ENCODE results near the gene NCMAP. TPM values are rescaled to one million over a fixed set of nuclear protein-coding genes. Genes with fewer than 3 reads are reported as not detected.

NCMAP gene
- total and polyA plus RNA-seq, 7 donors, result 0.04 to 0.14 (median 0.06) TPM; not detected in 4

GRCh38 chr1:24654010-24654409, 98.1 kb downstream of the NCMAP start:
- intact Hi-C loops (cut with DNase I), result loop anchor here in 1 of 2 donors (10.0 kb wide), 1 partner anchor 571 kb away; no protein-coding TSS in a partner anchor
- Histone ChIP-seq H3K27me3 (ENCODE audit: insufficient read depth in 3 of 3, low read length in 2 of 3) (no peaks in the 10 kb centered on the region), H3K4me1 (no peaks in the 10 kb centered on the region), H3K36me3 (ENCODE audit: insufficient read depth in 1 of 2, low read depth in 1 of 2) (peaks cover 15 to 100% of the 10 kb centered on the region in 2 donors), H3K27ac (no peak overlapping the region), H3K4me3 (no peak overlapping the region), H3K9me3 (no peaks in the 10 kb centered on the region)
- DNase-seq (no peak), ATAC-seq (no peak)
- no peak for TF ChIP-seq CTCF (IDR thresholded peaks at IDR 0.05)
- WGBS, 3 donors, result 97 to 98% (median 97%) methylated on average over 3 of the region's 3 CpGs

DNA sequence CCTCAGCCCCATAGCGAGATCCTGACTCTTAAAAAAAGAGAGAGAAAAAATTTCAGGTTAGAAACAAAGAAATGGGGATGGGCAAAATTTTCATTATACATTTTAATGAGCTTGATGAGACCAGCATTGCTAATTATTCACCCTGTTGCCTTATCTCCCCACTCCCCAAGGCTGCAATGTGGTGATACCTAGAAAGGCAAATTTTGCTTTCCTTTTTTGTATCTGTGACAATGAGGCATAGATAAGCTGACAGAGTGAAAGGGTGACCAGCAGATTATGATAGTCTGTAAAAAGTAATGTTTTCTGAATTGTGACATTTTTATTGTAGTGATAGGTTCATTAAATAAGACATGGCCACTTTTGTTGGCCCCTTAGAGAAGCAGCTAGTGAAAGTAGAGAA, 100.2 kb downstream of the NCMAP start:
- no peak overlapping the region for H3K27ac ChIP-seq
- TF ChIP-seq CTCF (IDR thresholded peaks at IDR 0.05), result no peak
- H3K9me3 ChIP-seq, result no peaks in the 10 kb centered on the region
- ATAC-seq, result no peak
- intact Hi-C loops (cut with DNase I), result loop anchor here in 1 of 2 donors (10.0 kb wide), 1 partner anchor 569 kb away; no protein-coding TSS in a partner anchor
- no peak overlapping the region for H3K4me3 ChIP-seq
- WGBS, 3 donors, result 93 to 100% (median 95%) methylated on average over 1 of the region's 1 CpG
- H3K27me3 ChIP-seq (ENCODE audit: insufficient read depth in 3 of 3, low read length in 2 of 3), result no peaks in the 10 kb centered on the region
- DNase-seq, result no peak
- H3K4me1 ChIP-seq, result no peaks in the 10 kb centered on the region
- peaks cover 12 to 100% of the 10 kb centered on the region in 2 donors for H3K36me3 ChIP-seq (ENCODE audit: insufficient read depth in 1 of 2, low read depth in 1 of 2)

DNA sequence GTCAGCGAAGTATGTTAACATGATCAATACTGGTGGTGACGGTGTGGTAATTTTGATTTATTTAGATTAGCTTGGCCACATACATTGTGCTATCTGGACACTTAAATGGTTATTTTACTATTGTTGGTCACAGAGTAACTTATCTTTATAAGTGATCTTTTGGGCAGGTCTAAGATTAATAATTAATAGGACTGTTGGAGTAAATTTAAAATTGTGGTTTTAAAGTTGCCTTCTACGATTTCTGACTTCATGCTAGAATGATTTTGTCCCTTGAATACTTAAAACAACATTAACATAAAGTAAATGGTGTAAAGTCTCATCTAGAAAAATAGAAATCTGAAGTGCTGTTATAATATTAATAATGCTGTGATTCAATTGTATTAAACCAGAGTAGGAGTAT, 101.9 kb downstream of the NCMAP start:
- Histone ChIP-seq H3K27ac (no peak overlapping the region), H3K4me3 (no peak overlapping the region), H3K36me3 (ENCODE audit: insufficient read depth in 1 of 2, low read depth in 1 of 2) (peaks cover 12 to 100% of the 10 kb centered on the region in 2 donors), H3K4me1 (no peaks in the 10 kb centered on the region), H3K9me3 (no peaks in the 10 kb centered on the region), H3K27me3 (ENCODE audit: insufficient read depth in 3 of 3, low read length in 2 of 3) (no peaks in the 10 kb centered on the region)
- ATAC-seq (no peak), DNase-seq (no peak)
- TF ChIP-seq CTCF (IDR thresholded peaks at IDR 0.05), result no peak
- WGBS, 3 donors, result 91 to 96% (median 93%) methylated on average over 3 of the region's 3 CpGs
- intact Hi-C loops (cut with DNase I), result loop anchor here in 1 of 2 donors (10.0 kb wide), 1 partner anchor 567 kb away; no protein-coding TSS in a partner anchor

Other genes starting within 250 kb of the NCMAP start
- under 1 TPM in 1 of 4 donors, not detected in 3; 0.30 TPM for gene GRHL3, start 236.7 kb upstream of the NCMAP start, total RNA-seq
- under 1 TPM in 1 of 3 donors, not detected in 2; 0.08 TPM for gene GRHL3, start 236.7 kb upstream of the NCMAP start, polyA plus RNA-seq
- 1 to 10 TPM in 3 of 4 donors, under 1 TPM in 1; 0.89 to 3.3 (median 1.9) TPM for gene STPG1, start 142.3 kb upstream of the NCMAP start, total RNA-seq
- gene STPG1, start 142.3 kb upstream of the NCMAP start, polyA plus RNA-seq, result 1 to 10 TPM; 1.2 to 4.2 (median 1.4) TPM
- gene NIPAL3, start 140.3 kb upstream of the NCMAP start, total RNA-seq, result 10 to 100 TPM in 1 of 4 donors, 1 to 10 TPM in 3; 3.5 to 10.9 (median 5.2) TPM
- 1 to 10 TPM; 1.1 to 5.0 (median 1.8) TPM for gene NIPAL3, start 140.3 kb upstream of the NCMAP start, polyA plus RNA-seq
- gene RCAN3, start 53.3 kb upstream of the NCMAP start, total RNA-seq, result 1 to 10 TPM in 3 of 4 donors, under 1 TPM in 1; 0.96 to 3.0 (median 1.8) TPM
- under 1 TPM; 0.31 to 0.81 (median 0.77) TPM for gene RCAN3, start 53.3 kb upstream of the NCMAP start, polyA plus RNA-seq
- 10 to 100 TPM; 63.0 to 78.4 (median 69.2) TPM for gene SRRM1, start 87.2 kb downstream of the NCMAP start, total RNA-seq
- gene SRRM1, start 87.2 kb downstream of the NCMAP start, polyA plus RNA-seq, result 10 to 100 TPM; 31.2 to 40.5 (median 33.5) TPM
- 10 to 100 TPM; 23.9 to 62.4 (median 45.4) TPM for gene CLIC4, start 189.4 kb downstream of the NCMAP start, total RNA-seq
- gene CLIC4, start 189.4 kb downstream of the NCMAP start, polyA plus RNA-seq, result 10 to 100 TPM; 22.1 to 67.3 (median 44.8) TPM

Data from psoas muscle (tissue), 8 donors.